ENCODE measurements around the gene CKAP5.

DNA sequence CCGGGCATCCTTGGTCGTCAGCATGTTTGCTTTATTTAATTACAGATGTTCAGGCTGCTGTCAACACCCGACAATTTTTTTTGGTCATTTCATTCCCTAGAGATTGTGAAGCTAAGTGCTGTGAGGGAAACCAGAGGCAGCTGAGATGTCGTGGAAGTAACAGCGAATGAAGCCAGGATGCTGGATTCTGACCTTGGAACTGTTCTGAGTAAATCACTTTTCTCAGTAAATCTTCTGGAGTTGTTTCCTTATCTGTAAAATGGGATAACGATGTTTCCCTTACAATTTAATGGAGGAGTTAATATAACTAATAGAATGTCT is 390 bp upstream of the CKAP5 start:
- TF ChIP-seq ZC3H10 (CRISPR knock-in tag; IDR thresholded peaks at IDR 0.05) = no peak
- no peak for TF ChIP-seq ZFP3 (CRISPR knock-in tag; IDR thresholded peaks at IDR 0.05)
- TF ChIP-seq CREB5 (CRISPR knock-in tag; IDR thresholded peaks at IDR 0.05; ENCODE audit: low read depth) = no peak
- TF ChIP-seq, protein P1, sequence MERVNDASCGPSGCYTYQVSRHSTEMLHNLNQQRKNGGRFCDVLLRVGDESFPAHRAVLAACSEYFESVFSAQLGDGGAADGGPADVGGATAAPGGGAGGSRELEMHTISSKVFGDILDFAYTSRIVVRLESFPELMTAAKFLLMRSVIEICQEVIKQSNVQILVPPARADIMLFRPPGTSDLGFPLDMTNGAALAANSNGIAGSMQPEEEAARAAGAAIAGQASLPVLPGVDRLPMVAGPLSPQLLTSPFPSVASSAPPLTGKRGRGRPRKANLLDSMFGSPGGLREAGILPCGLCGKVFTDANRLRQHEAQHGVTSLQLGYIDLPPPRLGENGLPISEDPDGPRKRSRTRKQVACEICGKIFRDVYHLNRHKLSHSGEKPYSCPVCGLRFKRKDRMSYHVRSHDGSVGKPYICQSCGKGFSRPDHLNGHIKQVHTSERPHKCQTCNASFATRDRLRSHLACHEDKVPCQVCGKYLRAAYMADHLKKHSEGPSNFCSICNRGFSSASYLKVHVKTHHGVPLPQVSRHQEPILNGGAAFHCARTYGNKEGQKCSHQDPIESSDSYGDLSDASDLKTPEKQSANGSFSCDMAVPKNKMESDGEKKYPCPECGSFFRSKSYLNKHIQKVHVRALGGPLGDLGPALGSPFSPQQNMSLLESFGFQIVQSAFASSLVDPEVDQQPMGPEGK (CRISPR knock-in tag; IDR thresholded peaks at IDR 0.05; ENCODE audit: borderline replicate concordance) = no peak
- TF ChIP-seq OSR1 (CRISPR knock-in tag; IDR thresholded peaks at IDR 0.05) = no peak
- no peak for TF ChIP-seq ARNTL (CRISPR knock-in tag; IDR thresholded peaks at IDR 0.05; ENCODE audit: borderline replicate concordance, low read depth)
- TF ChIP-seq CSDC2 (CRISPR knock-in tag; IDR thresholded peaks at IDR 0.05) = no peak
- TF ChIP-seq POU6F1 (CRISPR knock-in tag; IDR thresholded peaks at IDR 0.05; ENCODE audit: borderline replicate concordance, low read depth) = no peak
- TF ChIP-seq ZNF8 (CRISPR knock-in tag; IDR thresholded peaks at IDR 0.05) = no peak
- TF ChIP-seq TSHZ2 (CRISPR knock-in tag; IDR thresholded peaks at IDR 0.05) = no peak
- TF ChIP-seq TCF4 (CRISPR knock-in tag; IDR thresholded peaks at IDR 0.05; ENCODE audit: borderline replicate concordance) = 0 out of 2 replicates have a peak, but pooled peaks have one; percentile 11
- TF ChIP-seq ESRRG (CRISPR knock-in tag; IDR thresholded peaks at IDR 0.05) = no peak
